Testis (tissue), 3 donors: ENCODE results near the gene SIKE1. TPM values are rescaled to one million over a fixed set of nuclear protein-coding genes. Genes with fewer than 3 reads are reported as not detected.

Experiments
- DNase-seq: peaks from one replicate; pipeline ENCODE4 v3.0.0-alpha.2; 2019
- H3K27ac ChIP-seq, 2 donors: fragments of 200-600 bp; sonication (generic); one replicate each; pipeline ENCODE4 v1.5.1; 2019
- H3K27me3 ChIP-seq: fragments of 200-600 bp; sonication (generic); one replicate; pipeline ENCODE4 v1.5.1; 2019
- H3K36me3 ChIP-seq: fragments of 200-600 bp; sonication (generic); one replicate; pipeline ENCODE4 v1.5.1; 2017; ENCODE audit warnings: low read depth; ENCODE audit errors: missing control alignments
- H3K4me1 ChIP-seq: fragments of 200-600 bp; sonication (generic); one replicate; pipeline ENCODE4 v1.5.1; 2019
- H3K4me3 ChIP-seq, 2 donors: fragments of 200-600 bp; sonication (generic); one replicate each; pipeline ENCODE4 v1.5.1; 2017 to 2019
- H3K9me3 ChIP-seq: fragments of 200-600 bp; sonication (generic); one replicate; pipeline ENCODE4 v1.5.1; 2017
- CTCF ChIP-seq, 3 experiments: fragments of 450-650 bp in 2 of 3; fragments of 200-600 bp in 1 of 3; sonication (generic) in 1 of 3; IDR thresholded peaks; one replicate each; pipeline ENCODE4 v1.5.1; 2016 to 2019; ENCODE audit warnings: antibody characterized with exemption in 3 of 3, mild to moderate bottlenecking in 2 of 3, moderate library complexity in 1 of 3
- POLR2A ChIP-seq: fragments of 450-650 bp; IDR thresholded peaks from one replicate; pipeline ENCODE4 v1.6.1; 2017; ENCODE audit warnings: antibody characterized with exemption, mild to moderate bottlenecking, moderate library complexity
- WGBS, 2 donors: methylation state at CpG; one replicate each; pipeline ENCODE4 v1.1.5; 2018; 5-methylcytosine and 5-hydroxymethylcytosine counted together
- intact Hi-C: fragments of 100-400 bp; cut with DNase I; formaldehyde crosslinking; loops from one replicate; pipeline ENCODE4 v1.15.1; 2023; ENCODE audit warnings: low total_unique reads
- polyA plus RNA-seq: library from polyadenylated mRNA; stranded (reverse); fragments of 350-450 nt; fragmentation: Illumina TruSeq; extraction: RNeasy Lipid Tissue Mini Kit (QIAGEN cat#74804); gene quantifications from one replicate; pipeline ENCODE4 v1.2.3, GENCODE V29; 2014; ENCODE audit warnings: low read depth, low replicate concordance; ENCODE audit not compliant: insufficient read depth
- total RNA-seq, 2 donors: library from RNA; depleted of rRNA; stranded (reverse); fragments of >200 nt; gene quantifications; one replicate each; pipeline ENCODE4 v1.2.3, GENCODE V29; 2016

Gene SIKE1
- total and polyA plus RNA-seq, 3 donors from 2014 or later, result 27.3 to 47.3 (median 27.3) TPM

GRCh38 chr1:114764689-114765088, 15.8 kb downstream of the SIKE1 start:
- DNase-seq, result no peak
- TF ChIP-seq POLR2A (no peak), CTCF (IDR thresholded peaks at IDR 0.05) (peak in 1 of 3 experiments; percentile 20)
- 90 to 92% methylated on average over 4 of the region's 4 CpGs for WGBS, 2 donors
- Histone ChIP-seq H3K4me3 (no peak overlapping the region), H3K27me3 (no peaks in the 10 kb centered on the region), H3K27ac (no peak overlapping the region), H3K4me1 (no peaks in the 10 kb centered on the region), H3K9me3 (no peaks in the 10 kb centered on the region), H3K36me3 (no peaks in the 10 kb centered on the region)
- intact Hi-C loops, result no loop called here

- DNase-seq, result no peak
- 15 to 23% methylated on average over 6 of the region's 6 CpGs for WGBS, 2 donors
- intact Hi-C loops, result no loop called here
- H3K27ac ChIP-seq, result peak overlapping the region; percentile 100
- H3K9me3 ChIP-seq, result no peaks in the 10 kb centered on the region
- H3K4me3 ChIP-seq, result peak overlapping the region; percentile 100
- H3K4me1 ChIP-seq, result peaks cover 27% of the 10 kb centered on the region
- no peak for TF ChIP-seq POLR2A
- no peak for TF ChIP-seq CTCF (IDR thresholded peaks at IDR 0.05)
- no peaks in the 10 kb centered on the region for H3K36me3 ChIP-seq
- H3K27me3 ChIP-seq, result no peaks in the 10 kb centered on the region
Observed at GRCh38 chr1:114758256-114758832, 22.1 kb downstream of the SIKE1 start.

- DNase-seq, result peak; percentile 98
- Histone ChIP-seq H3K27ac (peak within 1 kb of the TSS; percentile 100), H3K36me3 (no peaks in the 10 kb centered on the region), H3K9me3 (no peaks in the 10 kb centered on the region), H3K27me3 (no peaks in the 10 kb centered on the region), H3K4me1 (peaks cover 27% of the 10 kb centered on the region), H3K4me3 (peak within 1 kb of the TSS; percentile 100)
- TF ChIP-seq CTCF (IDR thresholded peaks at IDR 0.05) (peak in 2 of 3 experiments; percentile 22 to 27), POLR2A (peak; percentile 32)
- WGBS, 2 donors, result 0% methylated on average over 22 to 49 of the region's 50 CpGs
- intact Hi-C loops, result no loop called here
Observed at GRCh38 chr1:114757455-114758255, 22.8 kb downstream of the SIKE1 start, which contains the start of gene CSDE1. Gene CSDE1, minus strand, starts transcription at chr1:114757984. Its CDS starts 18,094 bp downstream, at chr1:114739890.

GRCh38 chr1:114756949-114757454, 23.5 kb downstream of the SIKE1 start:
- peak; percentile 25 for DNase-seq
- TF ChIP-seq POLR2A (no peak), CTCF (IDR thresholded peaks at IDR 0.05) (no peak)
- no peaks in the 10 kb centered on the region for H3K36me3 ChIP-seq
- intact Hi-C loops, result no loop called here
- peak overlapping the region; percentile 100 for H3K27ac ChIP-seq
- no peaks in the 10 kb centered on the region for H3K27me3 ChIP-seq
- H3K9me3 ChIP-seq, result no peaks in the 10 kb centered on the region
- 0 to 1% methylated on average over 15 to 17 of the region's 17 CpGs for WGBS, 2 donors
- H3K4me1 ChIP-seq, result peaks cover 28% of the 10 kb centered on the region
- H3K4me3 ChIP-seq, result peak overlapping the region; percentile 100
